HTR-8/SVneo (cell line): ENCODE results near the gene MGST2.
"Not testable (repeated sequence)": the region's sequence is repeated elsewhere in the genome, so short reads cannot be mapped to it uniquely, and the experiment has no call there.

Source experiments
- DNase-seq: peaks from one replicate; pipeline ENCODE4 v3.0.0; 2011; ENCODE audit warnings: low spot score, mixed read lengths; ENCODE audit not compliant: insufficient read length
- FAIRE-seq: peaks from 2 replicates; lab custom pipeline; 2011; peaks lifted over from hg19 to GRCh38; lab: Jason Lieb, UNC

Gene MGST2

DNA sequence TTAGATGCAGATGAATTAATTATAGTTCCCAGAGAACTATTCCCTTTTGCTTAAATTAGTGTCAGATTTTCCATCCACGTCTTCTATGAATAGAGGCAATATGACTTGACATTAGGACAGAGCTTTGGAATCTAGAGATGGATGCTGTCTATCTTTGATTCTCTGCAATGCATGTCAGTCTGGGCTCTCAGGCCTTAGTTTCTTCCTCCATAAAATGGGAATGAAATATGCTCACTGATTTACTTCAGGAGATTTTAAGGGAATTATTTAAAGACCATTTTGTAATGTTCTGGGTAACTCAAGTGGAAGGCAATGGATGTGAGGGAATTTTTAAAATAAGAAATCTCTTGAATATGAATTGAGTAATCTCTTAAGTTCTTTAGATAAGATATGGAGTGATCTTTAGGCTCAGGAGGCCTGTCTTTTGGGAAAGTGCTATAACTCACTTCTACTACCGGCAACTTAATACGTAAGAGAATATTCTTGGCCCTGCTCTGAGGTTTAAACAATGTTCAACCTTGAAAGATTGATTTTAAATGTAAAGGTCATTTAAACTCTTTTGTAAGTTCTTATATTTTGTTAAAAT is 29.0 kb downstream of the MGST2 start:
- DNase-seq (no peak), FAIRE-seq (no peak)

DNA sequence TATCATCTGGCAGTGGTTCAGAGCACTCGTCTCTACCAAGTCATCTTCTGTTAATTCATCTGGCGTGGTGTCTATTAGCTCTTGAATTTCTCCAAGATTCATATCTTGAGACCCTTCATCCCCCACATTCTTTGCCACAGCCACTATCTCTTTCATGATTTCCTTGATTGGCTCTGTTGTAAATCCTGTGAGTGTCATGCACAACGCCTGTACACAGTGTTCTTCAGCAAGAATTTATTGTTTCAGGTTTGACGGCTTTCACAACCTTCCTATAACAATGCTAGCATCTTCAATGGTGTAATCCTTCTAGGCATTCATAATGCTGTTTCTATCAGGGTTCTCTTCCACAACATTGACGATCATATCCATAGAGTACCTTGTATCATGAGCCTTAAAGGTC is 30.9 kb downstream of the MGST2 start:
- DNase-seq = no peak
- FAIRE-seq = no peak

DNA sequence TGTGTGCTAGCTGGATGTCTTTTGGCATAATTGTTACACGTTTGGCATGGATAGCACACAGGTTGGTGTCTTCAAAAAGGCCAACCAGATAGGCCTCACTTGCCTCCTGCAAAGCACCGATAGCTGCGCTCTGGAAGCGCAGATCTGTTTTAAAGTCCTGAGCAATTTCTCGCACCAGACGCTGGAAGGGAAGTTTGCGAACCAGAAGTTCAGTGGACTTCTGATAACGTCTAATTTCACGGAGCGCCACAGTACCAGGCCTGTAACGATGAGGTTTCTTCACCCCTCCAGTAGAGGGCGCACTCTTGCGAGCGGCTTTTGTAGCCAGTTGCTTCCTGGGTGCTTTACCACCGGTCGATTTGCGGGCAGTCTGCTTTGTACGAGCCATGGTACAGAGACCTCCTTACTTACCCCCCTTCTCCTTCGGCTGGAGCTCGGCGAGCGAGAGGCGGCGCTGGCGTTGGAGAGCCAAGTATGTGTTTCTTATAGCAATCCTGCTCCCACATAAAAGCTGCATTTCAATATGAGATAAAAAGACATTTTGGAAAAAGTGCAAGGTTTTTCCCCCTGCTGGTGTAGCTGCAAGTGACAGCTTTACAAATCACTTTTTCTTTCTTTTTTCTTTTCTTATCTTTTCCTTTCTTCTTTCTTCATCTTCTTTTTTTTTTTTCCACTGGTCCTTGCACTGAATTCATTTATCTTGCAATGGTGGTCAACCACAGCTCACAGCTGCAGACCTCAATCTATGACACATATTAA is 32.7 kb downstream of the MGST2 start:
- not testable (repeated sequence) for DNase-seq, FAIRE-seq

DNA sequence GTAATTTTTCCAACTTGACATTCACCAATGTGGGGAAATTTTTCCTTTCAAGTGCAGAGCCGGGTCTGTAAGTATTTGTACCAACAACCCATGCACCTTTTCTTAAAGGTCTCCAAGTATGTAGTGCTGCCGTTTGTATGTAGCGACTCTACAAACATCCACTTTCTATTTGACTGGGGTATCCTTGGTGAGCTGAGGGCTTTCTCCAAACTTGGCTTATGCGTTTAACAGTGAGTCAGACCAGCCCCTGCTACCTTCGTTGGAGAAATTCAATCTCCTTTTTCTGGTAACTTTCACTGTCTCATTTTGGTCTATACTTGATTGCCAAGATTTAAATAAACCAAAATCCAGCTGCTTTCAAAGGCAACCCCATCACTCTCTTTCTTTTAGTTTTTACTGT is 34.9 kb downstream of the MGST2 start:
- FAIRE-seq = no peak
- DNase-seq = no peak

DNA sequence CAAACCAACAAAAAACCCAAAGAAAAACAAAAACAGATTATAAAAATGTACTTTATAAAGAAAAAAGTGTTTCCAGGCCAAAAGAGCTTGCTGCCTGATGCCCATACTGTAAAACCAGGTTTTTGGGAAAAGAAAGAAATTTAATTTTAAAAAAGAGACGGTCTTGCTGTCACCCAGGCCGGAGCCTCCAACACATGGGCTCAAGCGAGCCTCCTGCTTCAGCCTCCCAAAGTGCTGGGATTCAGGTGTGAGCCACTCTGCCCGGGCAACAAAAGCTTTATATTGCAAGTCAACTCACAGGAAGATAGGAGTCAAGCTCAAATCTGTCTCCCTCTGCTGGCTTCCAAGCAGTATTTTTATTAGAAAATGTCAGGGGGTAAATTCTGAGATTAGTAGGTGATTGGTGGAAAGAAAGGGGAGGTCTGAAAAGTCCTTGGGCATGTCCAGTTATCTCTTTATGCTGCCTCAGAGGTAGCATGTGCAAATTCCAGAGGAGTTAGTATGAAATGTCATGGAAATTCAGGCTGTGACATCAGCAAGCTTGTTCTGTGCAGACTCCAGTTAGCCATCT is 39.4 kb downstream of the MGST2 start:
- DNase-seq = peak; percentile 14

DNA sequence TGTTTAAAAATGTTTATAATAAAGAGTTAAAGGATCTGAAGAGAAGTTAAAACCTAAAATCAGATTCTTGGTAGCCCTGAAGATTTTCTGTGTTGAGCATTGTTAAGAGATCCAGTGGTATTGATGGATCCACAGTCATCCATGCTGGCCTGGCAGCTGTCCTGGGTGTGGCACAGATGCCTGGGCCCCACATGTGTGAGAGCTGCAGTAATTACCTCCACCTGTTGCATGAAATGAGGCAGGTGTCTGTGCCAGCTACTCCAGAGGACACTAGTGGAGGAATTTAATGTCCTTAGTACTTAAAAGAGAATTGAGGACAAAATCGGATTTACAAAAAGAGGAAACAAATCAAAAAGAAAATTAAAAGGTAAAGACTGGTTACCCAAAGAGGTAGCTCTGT is 44.0 kb downstream of the MGST2 start:
- FAIRE-seq (no peak), DNase-seq (no peak)

More for the DNA sequence above, 39.4 kb downstream of the MGST2 start:
- FAIRE-seq = no peak

DNA sequence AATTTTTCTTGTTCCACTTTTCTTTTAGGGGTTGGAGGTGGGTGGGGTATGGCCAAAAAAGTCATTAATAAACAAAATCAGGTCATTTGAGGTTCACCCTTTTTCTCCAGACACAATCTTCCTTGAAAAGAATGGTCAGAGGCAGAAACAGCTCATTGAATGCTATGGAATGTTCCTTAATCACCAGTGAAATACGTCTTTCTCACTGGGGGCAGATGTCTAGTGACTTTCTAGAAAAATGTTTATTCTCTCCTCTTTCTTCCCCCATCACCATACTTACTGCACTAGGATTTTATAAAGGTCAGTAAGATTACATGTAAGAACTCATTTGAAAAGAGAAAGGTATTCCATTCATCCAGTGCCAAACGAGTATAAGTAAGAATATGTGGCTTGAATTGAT is 44.5 kb downstream of the MGST2 start:
- DNase-seq (no peak), FAIRE-seq (no peak)

DNA sequence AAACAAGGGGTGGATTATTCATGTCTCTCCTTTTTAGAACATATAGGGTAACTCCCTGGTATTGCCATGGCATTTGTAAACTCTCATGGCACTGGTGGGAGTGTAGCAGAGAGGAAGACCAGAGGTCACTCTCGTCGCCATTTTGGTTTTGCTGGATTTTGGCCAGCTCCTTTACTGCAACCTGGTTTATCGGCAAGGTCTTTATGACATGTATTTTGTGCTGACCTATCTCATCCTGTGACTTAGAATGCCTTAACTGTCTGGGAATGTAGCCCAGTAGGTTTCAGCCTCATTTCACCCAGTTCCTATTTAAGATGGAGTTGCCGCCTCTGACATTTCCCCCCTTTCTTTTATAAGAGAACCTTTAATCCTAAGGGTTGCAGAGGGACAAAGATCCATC is 45.8 kb downstream of the MGST2 start:
- FAIRE-seq = no peak
- DNase-seq = no peak

DNA sequence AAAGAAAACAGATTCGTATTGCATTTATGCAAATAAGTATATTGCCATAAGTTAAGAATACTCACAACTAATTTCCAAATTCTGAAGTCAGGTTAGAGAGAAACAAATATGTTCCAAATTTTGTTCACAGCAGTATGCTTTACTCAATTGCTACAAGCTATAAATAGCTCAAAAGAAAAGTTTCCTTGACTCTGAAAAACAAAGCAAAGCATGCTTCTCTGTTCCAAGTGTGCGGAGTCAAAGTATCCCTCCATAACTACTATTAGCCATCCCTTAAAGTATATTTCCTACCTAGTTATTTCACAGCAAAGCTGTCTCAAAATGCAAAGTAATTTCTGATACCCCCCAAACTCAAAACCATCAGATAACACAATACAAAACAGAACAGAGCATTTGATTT is 47.3 kb downstream of the MGST2 start:
- no peak for DNase-seq
- no peak for FAIRE-seq

DNA sequence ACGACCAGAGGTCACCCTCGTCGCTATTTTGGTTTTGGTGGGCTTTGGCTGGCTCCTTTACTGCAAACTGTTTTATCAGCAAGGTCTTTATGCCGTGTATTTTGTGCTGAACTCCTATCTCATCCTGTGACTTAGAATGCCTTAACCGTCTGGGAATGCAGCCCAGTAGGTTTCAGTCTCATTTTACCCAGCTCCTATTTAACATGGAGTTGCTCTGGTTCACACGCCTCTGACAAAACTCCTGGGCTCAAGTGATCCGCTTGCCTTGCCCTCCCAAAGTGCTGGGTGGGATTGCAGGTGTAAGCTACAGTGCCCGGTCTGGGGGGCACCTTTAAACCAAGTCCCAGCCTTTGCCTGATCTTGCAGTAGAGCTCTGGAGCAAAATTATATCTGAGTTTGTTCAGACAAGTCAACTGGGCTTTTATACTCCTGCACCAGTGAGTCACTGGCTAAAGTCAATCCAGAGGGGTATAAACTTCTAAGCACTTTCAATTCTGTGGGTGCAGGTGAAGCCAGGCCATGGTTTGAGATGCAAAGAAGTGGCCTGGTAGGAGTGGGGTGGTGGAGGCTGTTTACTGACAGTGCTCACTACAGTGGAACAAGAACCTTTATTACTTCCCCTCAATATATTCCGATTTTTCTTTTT is 50.2 kb downstream of the MGST2 start:
- DNase-seq = no peak
- no peak for FAIRE-seq

DNA sequence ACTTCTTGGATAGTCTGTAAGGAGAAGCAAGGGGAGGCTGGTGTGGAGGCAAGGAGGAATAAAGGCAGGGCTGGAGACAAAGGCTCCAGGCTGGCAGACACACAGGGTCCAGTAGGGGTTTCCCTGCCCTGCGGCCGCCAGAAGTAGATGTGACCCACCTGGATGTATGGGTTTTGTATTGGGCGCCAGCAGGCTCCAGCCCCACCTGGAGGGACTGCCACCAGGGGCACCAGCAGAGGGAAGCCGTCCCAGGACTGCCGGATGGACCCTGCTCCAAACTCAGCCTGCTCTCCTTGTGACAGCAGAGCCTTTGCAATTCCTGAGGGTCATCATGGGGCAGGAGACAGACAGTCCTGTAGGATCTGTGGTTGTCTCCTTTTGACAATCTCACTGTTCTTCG is 52.7 kb downstream of the MGST2 start:
- no peak for FAIRE-seq

DNA sequence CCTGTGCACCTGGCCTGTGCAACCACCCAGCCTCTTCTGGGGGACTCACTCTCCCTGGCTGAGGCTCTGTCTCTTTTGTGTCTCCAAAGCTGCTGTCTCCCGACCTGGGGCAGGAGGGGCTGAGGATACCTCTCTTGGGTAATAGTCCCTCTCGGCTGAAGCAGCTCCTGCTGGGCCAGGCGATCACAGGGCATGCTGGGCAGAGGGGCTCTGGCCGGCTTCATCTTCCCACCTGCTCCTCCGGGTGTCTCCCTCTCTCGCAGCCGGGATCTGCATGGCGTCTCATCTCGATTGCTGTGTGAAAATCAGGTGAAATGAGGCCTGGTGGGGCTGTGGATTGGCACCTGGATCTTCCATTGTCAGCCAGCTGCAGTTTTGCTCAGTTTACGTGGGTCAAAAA is 53.2 kb downstream of the MGST2 start:
- FAIRE-seq = no peak
- DNase-seq = no peak

More for the DNA sequence above, 52.7 kb downstream of the MGST2 start:
- DNase-seq = no peak

DNA sequence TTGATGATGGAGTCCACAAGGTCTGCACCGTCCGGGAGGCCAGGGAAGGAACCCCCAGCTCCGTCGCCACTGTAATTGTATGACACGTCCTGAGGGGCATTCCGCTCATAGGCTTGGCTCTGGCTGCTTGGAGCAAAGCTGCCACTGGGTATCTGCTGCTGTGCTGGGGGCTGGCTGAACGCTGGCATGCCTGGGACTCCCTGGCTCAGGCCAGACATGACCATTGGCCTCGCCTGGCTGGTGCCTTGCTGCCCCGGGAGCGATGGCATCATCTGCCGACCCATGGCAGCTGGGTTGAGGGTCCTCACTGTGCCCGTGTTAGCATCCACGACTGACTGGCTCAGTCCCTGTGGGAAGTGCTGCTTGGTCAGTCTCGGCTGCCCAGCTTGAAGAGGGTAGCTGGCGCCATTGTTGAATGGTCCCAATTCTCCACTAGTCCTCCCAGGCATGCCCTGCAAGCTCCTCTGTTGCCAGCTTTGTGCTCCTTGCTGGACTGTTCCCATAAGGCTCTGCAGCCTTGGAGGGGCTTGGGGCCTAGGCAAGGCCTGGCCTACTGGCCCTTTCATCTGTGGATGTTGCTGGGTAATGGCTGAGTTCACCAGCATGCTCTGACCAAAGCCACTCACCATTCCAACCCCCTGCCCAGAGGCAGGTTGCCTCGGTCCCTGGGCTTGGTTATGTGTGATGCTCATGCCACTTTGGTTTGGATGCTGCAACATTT is 53.9 kb downstream of the MGST2 start:
- FAIRE-seq (no peak), DNase-seq (no peak)

DNA sequence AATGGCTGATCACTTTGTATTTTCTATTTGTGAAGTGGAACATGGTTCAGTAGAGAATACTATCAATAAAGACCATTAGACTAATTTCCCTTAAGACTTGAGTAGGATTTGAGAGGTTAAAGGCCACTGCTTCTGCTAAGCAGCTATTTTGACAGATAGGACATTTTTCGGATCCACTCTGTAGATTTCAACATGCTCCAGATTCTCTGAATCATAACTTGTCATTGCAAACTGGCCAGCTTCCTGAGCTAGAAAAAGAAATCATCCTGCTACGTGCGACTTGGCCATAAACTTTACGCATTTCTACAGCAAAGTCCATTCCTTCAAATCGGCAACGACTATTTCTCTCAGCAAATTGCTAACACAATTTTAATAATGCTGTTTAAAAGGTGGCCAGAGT is 55.2 kb downstream of the MGST2 start:
- FAIRE-seq (no peak), DNase-seq (no peak)

DNA sequence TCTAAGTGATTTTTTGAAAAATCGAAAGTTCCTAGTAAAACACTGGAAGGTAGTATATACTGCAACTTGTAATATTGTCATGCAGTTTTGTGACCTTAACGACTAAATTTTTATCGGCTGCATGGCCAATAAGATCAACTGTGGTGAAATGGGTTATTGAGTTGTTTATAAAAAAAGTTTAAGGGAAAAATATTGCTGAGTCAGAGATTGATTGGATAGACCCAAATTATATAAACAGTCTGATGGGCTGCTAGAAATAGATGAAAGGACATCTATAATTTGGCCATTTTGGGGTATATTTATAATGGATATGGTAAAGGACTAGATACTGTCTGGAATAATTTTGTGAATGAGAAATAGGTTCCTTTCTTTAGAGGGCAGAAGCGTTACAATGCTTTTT is 56.2 kb downstream of the MGST2 start:
- no peak for DNase-seq
- no peak for FAIRE-seq

DNA sequence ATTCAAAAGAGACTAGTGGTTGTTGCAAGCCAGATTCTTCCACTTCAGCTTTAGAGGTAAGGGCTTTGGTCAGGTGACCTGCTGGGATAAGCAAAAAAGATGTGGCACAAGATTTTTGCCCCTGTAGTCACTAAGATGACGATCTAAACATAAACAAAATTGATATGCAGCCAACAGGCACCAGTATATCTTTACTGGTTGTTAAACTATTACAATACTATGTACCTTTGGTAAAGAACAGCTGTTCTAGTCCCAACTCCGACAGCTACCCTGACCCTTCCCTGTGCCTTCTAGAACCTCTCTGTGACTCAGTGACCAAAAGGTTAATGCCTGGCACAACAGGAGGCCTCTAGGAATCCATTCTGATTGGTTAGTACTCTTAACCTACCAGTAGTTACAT is 59.6 kb downstream of the MGST2 start:
- FAIRE-seq = no peak
- no peak for DNase-seq

DNA sequence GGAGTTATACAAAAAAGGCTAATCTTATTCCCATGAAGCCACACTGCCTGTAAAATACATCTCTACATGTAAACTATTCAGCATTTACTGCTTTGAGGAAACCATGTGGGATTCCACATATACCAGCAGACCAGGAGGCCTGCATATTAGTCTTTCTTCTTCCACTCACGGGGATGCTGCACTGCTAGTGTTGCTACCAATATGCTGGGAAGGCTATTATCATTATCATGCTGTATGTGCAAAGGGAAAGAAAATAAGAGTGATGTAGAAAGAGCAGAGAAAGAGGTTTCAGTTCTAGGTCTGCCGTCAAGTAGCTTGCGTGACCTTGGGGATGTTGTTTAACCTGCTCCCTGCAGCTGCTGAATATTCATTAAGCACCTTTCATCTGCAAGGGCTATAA is 61.0 kb downstream of the MGST2 start:
- no peak for DNase-seq
- FAIRE-seq = no peak

DNA sequence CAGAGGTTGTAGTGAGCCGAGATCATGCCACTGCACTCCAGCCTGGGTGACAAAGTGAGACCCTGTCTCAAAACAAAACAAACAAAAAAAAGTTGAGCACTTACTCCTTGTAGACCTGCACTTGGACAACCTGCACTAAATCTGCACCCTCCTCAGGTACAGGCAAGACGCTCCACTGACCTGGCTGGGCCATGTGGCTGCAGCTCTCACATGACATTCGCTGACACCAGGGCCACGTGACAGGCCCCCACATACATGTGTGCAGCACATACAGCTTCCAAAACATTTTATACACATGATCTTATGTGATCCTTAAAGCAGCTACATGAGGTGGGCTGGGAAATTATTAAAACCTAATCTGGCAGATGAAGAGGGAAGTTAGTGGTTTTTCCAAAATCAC is 62.5 kb downstream of the MGST2 start:
- FAIRE-seq = no peak

DNA sequence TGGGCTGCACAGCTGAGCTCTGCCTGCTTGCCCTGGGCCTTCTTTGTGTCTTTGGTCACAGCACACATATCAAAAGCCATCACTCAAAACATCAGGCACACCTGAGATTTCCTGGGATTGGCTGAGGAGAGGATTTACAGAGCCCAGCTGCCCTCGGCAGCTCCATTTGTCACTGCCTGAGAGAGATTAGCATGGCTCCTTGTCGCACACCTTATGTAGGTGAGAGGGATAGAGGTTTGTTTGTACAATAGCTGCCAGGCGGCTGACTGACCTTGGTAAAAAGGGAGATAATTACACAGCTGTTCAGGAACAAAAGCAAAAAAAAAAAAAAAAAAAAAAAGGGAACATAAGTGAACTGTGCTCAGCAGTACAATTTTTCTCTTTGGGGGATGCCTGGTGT is 63.2 kb downstream of the MGST2 start:
- DNase-seq (no peak), FAIRE-seq (no peak)

More for the DNA sequence above, 62.5 kb downstream of the MGST2 start:
- no peak for DNase-seq

DNA sequence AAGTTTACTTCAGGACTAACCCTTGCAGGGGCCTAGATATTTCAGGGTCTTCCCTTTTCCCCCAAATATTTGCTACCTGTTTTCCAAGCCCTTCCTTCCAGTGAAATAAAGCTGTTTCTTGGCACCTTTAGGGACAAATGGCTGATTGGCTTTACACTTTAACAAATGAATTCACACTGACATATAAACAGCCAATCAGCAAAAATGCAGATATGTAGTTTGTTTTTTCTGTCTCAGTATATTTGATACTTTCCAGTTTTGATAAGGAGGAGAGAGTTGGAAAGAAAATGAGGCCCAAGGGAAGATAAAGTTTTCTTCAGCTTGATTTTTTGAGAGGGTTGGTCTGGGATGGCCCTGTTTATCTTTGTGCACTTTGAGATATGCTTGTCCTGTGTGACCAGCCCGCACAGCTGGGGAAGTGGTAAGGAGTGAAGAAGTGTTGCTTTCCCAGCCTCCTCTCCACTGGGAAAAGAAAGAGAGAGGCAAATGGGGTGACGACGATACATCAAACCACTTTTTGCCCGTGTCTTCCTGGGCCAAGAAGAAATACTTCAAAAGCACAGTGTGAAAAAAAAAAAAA is 67.5 kb downstream of the MGST2 start:
- DNase-seq = no peak
- no peak for FAIRE-seq
